HG03354 (cell line): ENCODE results near the gene BFSP1.

ENCODE experiments used
- ATAC-seq: cut with Tn5 transposase; IDR thresholded peaks from one replicate; pipeline ENCODE4 v1.9.1; 2021; ENCODE audit warnings: mild to moderate bottlenecking; ENCODE audit not compliant: unreplicated experiment, poor library complexity, severe bottlenecking

The BFSP1 gene

DNA sequence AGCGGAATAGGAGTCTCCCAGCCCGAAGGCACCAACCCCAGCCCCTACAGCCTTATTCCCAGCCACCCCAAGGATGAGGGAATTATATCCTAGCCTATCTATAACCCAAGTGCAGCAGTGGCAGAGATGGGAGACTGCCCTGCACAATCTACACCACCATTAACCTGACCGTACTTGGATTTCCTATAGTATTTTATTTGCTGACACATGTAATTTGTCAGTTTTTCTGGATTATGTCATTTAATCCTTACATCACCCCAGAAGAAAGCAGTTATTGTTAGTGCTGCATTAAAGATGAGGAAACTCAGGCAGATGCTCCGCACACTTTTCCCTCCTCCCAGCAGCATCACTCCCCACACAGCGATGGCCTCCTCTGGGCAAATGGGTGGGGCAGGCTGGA lies 6.0 kb downstream of the BFSP1 start:
- no peak for ATAC-seq

DNA sequence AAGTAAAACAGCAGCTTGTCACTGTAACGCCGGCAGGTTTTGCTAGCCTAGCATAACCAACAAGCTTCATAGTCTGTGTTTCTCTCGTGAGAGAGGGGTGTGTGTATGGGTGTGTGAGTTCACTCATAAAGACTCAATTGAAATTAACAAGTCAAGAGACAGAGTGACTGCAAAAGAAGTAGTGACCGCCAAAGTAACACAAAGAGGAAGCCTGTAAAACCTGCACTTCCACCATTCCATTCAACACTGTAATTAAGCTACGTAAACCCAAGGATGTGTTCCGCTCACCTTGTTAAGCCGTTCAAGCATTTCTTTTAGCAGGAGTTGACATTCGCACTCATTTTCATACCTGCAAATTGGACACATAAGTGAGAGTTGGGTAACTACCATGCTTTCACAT lies 6.6 kb downstream of the BFSP1 start:
- no peak for ATAC-seq

DNA sequence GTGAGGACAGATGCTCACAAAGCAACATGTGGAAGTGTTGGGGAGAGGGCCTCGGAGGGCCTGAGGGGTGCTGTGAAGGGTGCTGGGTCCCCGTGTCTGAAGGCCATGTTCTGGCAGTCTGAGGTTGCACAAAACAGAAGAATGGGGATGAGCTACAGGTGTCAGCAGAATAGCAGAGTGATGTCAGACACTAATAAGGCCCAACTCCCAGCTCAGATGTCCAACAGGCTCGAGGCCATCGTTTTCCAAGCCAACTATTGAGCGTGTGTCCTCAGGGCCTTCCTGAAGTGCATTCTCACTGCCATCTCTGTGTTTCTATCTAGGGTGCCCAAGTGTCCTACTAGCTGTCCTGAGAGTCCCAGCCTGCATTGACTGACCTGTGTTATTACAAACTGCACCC lies 7.9 kb downstream of the BFSP1 start:
- no peak for ATAC-seq

DNA sequence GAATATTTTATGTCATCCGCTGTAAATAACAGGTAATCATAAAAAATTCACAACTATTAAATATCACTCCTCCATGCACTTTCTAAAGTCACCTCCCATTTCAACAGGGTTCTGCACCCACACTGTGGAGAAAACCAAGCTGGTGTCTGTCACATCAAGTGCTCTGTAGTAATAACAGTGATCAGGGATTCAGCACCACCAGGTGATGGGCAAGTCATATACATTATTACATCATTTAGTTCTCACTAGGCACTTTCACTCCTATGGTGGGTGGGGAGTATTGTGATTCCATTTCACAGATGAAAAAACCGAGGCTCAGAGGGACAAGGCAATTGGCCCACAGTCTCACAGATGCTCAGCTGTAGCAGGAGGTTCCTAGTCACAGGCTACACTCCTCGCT lies 8.7 kb downstream of the BFSP1 start:
- no peak for ATAC-seq

DNA sequence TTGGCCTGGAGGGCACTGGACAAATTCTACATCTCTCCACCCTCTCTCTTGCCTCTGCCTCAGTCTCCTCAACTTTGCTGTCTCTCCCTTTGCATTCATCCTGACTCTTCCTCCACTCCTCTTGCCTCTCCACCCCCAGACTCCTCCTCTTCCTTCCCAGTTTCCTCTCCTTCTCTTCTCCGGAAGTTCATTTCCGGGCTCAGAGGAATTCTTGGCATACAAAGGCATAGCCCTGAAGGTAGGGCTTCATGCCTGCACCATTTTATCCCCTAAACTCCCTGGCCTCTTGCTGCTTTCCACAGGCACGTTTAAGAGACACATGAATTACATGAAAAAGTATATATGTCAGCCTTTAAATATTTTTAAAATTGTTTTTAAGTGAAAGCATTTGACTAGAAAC lies 10.6 kb downstream of the BFSP1 start:
- no peak for ATAC-seq

DNA sequence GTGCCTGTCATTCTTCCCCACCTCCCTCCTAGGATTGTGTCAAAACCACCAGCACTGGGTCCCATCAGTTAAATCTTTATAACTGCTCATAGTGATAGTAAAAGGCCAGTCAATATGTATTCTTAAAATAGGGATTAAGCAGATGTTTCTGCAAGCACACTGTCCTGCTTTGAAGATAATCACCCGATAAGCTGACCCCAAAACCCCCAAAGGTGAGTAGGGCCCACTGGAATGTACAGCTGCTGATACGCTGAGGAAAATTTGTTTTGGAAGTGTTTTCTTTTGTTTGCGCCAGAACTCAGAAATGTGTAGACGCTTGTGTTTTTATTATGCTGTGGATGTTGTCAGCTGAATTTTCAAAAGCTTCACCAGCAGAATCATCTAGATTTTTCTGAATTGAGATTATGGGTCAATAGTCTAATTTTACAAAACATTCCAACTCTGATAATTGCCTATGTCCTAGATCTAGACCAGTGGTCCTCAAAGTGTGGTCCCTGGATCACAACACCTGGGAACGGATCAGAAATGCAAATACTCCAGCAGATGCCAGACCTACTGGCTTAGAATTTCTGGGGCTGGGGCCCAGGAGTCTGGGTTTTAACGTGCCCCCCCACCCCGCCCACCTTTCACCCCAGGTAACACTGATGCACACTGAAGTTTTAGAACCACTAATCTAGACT lies 11.4 kb downstream of the BFSP1 start:
- ATAC-seq = no peak

DNA sequence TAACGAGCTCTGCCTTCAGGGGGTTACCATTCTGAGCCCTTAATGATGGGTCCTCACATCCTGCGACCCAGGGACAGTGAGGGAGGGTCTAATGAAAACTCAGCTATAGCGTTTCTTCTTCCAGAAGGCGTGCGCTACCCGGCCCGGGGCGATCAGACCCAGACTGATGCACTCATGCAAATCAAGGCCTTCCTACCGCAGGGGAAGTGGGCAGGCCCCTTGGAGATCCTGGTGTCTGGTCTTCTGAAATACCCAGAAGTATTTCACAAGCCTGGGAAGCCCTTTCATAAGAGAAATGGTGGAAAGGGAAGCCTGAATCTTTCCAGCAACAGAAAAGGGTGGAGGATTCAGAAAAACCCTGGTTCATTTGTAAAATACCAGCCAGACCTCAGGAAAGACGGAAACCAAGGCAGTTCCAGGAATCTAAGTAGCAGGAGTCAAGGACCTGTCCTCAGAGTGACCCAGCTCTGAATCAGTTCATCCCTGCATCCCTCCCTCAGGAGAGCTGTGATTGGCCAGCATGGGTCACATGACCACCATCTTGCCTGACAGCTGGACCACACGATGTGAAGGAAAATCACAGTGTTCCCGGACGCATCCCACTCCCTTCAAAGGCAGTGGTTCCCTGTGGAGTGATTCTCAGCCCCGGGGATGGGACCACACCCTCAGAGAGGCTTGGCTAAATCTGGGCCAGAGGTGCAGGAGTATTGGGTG lies 12.7 kb downstream of the BFSP1 start:
- no peak for ATAC-seq

DNA sequence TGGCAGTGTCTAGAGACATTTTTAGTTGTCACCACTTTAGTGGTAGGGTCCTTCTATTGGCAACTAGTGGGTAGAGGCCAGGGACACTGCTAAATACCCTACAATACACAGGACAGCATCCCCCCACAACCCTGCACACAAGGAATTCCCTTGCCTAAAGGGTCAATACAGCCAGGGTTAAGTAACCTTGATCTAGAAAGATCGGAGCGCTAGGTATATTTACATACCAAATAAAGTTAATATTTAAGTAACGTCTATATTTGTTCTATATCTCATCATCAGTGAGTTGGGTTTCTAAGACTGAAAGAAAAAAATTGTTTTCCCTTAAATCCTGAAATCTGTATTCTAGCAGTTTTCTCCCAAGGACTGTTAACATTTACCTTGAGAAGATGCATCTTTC lies 16.1 kb downstream of the BFSP1 start:
- ATAC-seq = no peak

DNA sequence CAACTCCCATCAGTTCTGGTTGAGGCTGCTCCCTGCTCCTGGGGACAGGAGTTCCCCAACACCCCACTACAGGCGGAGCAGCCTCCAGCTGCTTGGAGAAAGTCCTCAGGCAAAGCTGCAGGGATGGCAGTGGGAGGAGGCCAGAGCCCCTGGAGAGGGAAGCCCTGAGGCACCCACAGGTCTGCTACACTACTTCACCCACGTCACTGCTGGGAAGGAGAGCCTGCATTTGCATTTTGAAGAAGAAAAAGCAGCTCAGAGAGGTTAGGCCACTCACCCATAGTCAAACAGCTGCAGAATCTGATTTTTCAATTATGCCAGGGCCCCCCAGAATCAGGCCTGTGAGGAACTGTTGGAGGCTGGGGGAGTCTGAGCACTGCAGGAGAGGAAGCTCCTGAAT lies 17.2 kb downstream of the BFSP1 start:
- no peak for ATAC-seq

DNA sequence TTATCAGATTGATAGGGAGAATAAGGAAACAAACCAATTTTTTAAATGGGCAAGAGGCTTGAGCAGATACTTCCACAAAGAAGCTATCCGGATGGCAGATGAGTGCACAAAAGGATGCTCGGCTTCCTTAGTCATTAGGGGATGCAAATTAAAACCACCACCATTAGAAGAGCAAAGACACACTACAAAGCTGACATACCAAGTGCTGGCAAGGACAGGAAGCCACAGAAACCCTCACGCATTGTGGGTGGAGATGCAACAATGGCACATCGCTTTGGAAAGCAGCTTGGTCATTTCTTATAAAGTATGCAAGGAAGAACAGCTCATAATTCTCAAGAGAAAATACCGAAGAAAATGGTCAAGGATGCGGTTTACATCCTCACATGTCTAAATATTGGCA lies 19.8 kb downstream of the BFSP1 start:
- no peak for ATAC-seq

DNA sequence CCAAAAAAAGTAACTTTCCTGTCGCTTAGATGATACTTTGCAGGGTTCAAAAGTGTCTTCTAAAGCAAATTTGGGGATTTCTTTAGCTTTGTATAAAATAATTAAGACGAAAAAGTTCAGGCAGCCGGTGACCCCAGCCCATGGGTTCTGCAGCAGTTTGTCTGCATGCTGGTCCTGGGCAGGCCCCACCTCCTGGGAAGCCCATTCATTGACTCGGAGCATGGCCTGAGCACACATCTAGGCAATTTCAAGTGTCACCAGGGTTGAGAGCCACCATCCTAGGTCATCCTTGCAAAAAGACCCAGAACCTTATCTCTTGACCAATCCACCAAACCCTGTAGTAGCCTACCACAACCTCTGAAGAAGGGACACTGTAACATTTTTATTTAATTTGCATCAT lies 20.6 kb downstream of the BFSP1 start:
- no peak for ATAC-seq

DNA sequence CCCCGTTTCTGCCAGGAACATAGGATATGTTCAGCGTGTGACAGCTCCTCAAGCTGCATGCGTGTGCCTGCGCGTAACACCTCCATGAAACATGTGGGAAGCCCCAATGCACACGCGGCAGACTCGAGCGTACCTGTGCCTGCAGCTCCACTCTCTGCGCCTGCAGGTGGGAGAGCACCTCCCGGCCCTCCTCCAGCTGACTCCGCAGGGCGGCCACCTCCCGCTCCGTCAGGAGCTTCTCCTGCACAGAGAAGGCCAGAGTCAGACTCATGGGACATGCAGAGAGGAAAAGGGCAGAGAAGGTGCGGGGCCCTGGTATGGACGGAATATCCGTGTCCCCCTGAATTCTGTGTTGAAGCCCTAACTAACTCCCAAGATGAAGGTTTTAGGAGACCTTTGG lies 22.4 kb downstream of the BFSP1 start:
- no peak for ATAC-seq

DNA sequence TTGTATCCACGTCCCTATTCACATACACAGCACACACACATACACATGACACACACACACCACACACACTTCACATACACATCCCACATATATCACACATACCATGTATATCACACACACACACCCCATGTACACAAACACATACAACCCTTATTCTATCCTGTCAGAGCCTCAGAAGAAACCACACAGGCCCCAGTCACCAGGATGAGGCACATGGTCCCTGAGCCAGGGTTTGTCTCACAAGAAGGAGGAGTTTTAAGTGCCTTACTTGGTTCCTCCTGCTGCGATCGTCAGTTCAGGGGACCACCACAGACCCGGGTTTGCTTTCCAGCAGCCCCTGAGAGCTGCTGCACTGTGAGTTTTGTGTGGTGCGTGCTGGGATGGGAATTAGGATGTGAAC lies 23.6 kb downstream of the BFSP1 start:
- no peak for ATAC-seq

DNA sequence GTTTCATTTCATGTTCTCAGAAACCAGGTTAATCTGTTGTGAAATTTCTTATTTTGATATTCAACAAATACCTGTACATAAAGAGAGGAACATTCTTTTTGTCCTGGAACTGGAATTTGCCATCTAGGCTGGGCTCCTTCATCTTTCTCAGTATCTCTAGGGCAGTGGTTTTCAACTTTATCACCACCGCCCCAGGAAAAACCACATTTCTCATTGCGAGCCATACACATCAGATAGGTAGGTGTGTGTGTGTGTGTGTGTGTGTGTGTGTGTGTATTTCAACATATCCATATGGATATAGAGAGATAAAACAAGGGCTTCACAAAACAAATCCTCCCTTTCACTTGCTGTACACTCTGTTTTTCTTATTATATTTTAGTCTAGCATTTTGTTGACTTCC lies 24.1 kb downstream of the BFSP1 start:
- ATAC-seq = no peak

DNA sequence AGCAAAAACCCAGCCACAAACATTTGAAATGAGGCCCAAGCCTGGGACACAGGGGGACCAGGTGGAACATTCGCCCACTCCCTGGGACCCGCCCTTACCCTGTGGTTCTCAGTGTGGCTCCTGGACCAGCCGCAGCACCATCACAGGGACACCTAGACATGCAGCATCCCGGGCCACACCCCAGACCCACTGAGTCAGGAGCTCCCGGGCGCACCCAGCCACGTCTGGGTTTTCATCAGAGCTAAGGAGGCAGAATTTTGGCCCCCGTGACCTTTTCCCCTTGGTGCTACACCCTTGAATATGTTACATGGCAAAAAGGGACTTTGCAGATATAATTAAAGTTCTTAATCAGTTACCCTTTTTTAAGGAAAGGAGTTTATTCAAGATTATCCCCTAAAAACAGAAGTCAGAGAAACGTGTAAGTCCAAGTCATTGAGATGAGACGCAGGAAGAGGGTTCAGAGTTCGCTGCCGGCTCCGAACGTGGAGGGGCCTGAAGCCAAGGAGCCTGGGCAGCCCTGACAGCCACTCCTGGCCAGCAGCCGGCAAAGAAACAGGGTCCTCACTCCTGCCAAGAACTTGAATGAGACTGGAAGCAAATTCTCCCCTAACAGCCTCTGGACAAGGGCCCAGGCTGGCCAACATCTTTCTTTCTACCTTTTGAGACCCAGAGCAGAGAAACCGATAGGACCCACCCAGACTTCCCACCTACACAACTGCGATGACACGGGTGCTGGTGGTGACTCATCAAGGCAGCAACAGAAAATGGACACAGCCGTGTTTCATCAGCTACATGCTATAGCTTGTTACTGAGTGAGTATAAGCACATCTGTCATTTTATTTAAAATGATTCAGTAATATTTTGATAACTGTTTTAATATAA lies 25.3 kb downstream of the BFSP1 start:
- ATAC-seq = no peak

DNA sequence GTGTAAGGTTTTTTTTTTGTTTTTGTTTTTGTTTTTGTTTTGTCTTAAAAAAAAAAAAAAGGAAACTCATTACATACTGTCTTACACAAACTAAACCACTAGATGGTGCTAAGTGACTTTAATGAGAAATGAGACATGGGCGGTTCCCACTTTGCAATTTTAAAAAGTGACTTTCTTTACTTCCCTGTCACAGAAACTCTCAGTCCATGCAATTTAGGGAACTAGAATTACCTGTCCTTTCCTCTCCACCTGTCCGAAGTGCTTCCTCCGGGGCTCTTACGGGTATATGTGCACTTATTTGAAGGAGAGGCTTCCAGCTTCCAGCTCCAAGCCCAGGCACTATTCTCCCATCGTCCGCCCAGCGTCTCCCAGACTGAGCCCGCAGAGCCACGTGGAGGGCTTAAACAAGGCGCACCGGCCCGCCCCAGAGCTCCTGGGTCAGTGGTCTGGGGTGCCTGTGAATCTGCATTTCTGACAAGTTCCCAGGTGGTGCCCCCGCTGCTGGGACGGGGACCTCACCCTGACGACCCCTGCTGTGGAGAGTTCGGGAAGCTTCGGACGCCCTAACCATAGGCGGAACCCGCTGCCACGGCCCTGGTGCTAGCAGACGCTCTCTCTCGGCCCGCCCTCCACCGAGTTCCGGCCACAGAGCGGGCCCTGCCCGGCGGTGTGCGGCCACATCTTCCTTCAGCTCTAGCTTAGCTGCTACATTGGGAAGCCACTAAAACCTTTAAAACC lies 26.1 kb downstream of the BFSP1 start:
- ATAC-seq = peak; percentile 80

DNA sequence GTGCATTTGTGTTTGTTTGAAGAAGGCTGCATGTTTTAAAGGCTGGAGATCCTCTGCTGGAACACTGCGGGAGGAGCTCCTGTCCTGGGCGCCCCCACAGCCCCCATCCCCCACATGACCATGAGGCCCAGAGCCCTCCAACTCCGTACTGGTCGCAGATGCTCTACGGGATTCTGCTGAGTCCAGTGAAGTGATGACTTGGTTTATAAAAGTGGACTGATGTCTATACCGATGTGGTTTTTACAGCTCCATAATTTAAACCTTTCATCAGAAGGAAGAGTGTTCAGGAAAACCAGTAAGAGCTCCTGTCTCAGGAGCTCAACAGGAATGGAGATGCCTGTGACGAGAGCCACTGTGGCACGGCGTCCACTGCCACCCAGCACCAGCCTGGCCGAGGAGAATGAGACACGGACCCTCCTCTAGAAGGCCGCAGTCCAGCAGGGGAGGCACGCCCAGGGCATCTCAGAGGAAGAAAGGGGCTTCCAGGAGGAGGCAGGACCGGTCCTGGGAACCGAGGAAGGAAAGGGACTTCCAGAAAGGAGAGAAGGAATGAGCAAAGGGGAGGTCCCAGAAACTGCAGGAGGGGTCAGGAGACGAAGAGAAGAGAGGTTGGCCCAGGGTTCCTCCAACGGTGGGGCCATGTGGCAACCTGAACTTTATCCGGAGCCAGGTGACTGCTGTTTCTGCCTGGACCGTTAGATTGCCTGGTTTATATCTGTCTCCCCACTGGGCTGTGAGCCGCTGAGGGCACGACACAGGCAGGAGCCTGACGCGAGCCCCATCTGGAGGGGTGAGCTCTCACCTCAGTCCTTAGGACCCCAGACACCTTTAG lies 26.9 kb downstream of the BFSP1 start:
- ATAC-seq = peak; percentile 32

DNA sequence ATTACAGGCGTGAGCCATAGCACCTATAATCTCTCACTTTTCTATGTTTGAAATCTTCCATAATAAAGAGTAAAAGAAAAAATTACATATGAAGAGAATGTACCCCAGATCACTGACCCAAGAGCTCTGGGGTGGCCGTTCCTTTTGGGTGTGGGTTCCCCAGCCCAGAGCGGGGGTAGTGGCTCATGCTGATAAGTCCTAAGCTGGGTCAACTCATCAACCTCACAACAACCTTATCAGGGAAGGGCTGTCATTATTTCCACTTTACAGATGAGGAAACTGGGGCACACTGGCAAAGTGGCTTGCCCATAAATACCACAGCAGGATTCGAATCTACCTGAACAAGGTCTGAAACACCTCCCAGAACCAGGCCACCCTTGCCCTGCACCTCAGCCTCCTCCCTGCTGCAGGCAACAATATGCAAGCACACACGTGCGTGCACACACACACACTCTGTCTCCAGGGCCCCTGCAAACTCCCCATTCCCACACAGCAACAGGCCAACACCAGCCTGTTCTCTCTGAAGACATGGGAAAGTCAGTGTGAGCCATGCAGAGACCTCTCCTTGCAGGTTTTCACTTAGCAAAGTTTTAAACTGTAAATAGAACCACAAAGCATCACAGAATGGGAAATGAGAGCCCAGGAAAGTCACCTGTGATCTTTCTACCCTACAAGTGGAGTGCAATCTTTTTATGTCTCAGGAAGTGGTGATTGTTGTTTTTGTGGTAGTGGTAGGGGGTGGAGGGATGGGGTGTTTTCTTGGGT lies 27.7 kb downstream of the BFSP1 start:
- ATAC-seq = no peak

DNA sequence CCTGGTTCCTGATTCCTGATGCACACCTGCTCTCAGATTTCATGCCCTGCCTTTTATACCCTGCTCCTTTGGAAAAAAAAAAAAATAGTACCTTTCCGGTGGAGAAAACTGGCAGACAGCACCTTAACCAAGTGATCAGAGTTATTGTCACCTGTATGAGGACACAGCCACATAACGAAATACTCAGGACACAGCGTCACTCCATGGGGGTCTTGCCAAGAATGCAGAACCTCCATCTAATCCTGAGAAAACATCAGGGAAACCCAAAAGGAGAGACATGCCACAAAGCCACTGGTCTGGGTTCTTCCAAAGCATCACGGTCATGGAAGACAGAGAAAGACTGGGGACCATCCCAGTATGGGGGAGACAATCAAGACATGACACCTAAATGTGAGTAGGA lies 29.1 kb downstream of the BFSP1 start:
- ATAC-seq = no peak
